Activated CD4-positive, alpha-beta T cell treated with anti-CD3 and anti-CD28 coated beads, Interleukin-10, Interleukin-2, amounts not matched to agents 100 ng/mL and 50 ng/mL, durations not matched to agents 16 hours and 8 hours (primary cell): ENCODE results near the gene KCNJ14.
"Not testable (repeated sequence)": the region's sequence is repeated elsewhere in the genome, so short reads cannot be mapped to it uniquely, and the experiment has no call there.

Source experiments
- DNase-seq: peaks from one replicate; pipeline ENCODE4 v3.0.0-alpha.2; 2020

The KCNJ14 gene

GRCh38 chr19:48473161-48473966 is 18.0 kb downstream of the KCNJ14 start:
- DNase-seq, result no peak

- no peak for DNase-seq
These were observed 18.8 kb downstream of the KCNJ14 start for GRCh38 chr19:48474084-48474592.

- no peak for DNase-seq
These were observed 20.1 kb downstream of the KCNJ14 start for GRCh38 chr19:48475369-48476068.

GRCh38 chr19:48476176-48476575 is 20.8 kb downstream of the KCNJ14 start:
- no peak for DNase-seq

GRCh38 chr19:48477067-48477685 is 21.8 kb downstream of the KCNJ14 start:
- no peak for DNase-seq

- DNase-seq, result no peak
These were observed 22.4 kb downstream of the KCNJ14 start for GRCh38 chr19:48477698-48478338.

GRCh38 chr19:48478339-48479256 is 23.2 kb downstream of the KCNJ14 start:
- DNase-seq, result no peak

GRCh38 chr19:48479686-48480085 is 24.3 kb downstream of the KCNJ14 start:
- no peak for DNase-seq

GRCh38 chr19:48480183-48480557 is 24.8 kb downstream of the KCNJ14 start:
- DNase-seq, result peak; percentile 10

- DNase-seq, result peak; percentile 64
These were observed 25.5 kb downstream of the KCNJ14 start for GRCh38 chr19:48480558-48481500.

- DNase-seq, result no peak
These were observed 26.7 kb downstream of the KCNJ14 start for GRCh38 chr19:48481846-48482639.

GRCh38 chr19:48483301-48483700 is 27.9 kb downstream of the KCNJ14 start:
- no peak for DNase-seq

- DNase-seq, result no peak
These were observed 29.0 kb downstream of the KCNJ14 start for GRCh38 chr19:48484247-48484893.

GRCh38 chr19:48484931-48485612 is 29.7 kb downstream of the KCNJ14 start:
- DNase-seq, result no peak

GRCh38 chr19:48486706-48487105 is 31.3 kb downstream of the KCNJ14 start:
- not testable (repeated sequence) for DNase-seq

GRCh38 chr19:48487544-48487943 is 32.2 kb downstream of the KCNJ14 start:
- DNase-seq, result no peak

- no peak for DNase-seq
These were observed 32.6 kb downstream of the KCNJ14 start for GRCh38 chr19:48487948-48488347.

GRCh38 chr19:48488478-48488877 is 33.1 kb downstream of the KCNJ14 start:
- not testable (repeated sequence) for DNase-seq
